Measurements from ENCODE around the gene ARHGEF40.

Gene ARHGEF40

DNA sequence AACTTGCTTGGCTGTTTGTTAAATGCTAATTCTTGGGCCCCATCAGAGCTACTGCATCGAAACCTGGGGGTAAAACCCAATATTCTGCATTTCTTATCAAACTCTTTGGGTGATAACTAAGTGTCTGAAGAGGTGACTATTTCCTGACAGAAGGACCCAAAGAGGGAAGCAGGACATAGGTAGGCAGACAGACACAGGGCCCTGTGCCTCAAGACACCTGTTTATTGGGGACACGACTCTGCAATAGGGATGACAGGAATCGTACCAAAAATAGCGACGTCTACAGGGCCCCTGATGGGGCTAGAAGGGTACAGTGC lies 19.7 kb downstream of the ARHGEF40 start:
- TF ChIP-seq, protein P1, sequence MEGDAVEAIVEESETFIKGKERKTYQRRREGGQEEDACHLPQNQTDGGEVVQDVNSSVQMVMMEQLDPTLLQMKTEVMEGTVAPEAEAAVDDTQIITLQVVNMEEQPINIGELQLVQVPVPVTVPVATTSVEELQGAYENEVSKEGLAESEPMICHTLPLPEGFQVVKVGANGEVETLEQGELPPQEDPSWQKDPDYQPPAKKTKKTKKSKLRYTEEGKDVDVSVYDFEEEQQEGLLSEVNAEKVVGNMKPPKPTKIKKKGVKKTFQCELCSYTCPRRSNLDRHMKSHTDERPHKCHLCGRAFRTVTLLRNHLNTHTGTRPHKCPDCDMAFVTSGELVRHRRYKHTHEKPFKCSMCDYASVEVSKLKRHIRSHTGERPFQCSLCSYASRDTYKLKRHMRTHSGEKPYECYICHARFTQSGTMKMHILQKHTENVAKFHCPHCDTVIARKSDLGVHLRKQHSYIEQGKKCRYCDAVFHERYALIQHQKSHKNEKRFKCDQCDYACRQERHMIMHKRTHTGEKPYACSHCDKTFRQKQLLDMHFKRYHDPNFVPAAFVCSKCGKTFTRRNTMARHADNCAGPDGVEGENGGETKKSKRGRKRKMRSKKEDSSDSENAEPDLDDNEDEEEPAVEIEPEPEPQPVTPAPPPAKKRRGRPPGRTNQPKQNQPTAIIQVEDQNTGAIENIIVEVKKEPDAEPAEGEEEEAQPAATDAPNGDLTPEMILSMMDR (IDR thresholded peaks at IDR 0.05; ENCODE audit: low read depth, low read length, missing control alignments) = no peak
- no peak for DNase-seq
- Histone ChIP-seq H3K4me3 (ENCODE audit: low read depth, low read length) (no peak overlapping the region), H3K27ac (no peak overlapping the region), H3K36me3 (replicated peaks) (peaks cover 25% of the 10 kb centered on the region), H3K27me3 (replicated peaks) (no peaks in the 10 kb centered on the region)
- in situ Hi-C loops (cut with HindIII; ENCODE audit: low pct_ligation_motif_present, low sequenced_read_pairs) = no loop called here

DNA sequence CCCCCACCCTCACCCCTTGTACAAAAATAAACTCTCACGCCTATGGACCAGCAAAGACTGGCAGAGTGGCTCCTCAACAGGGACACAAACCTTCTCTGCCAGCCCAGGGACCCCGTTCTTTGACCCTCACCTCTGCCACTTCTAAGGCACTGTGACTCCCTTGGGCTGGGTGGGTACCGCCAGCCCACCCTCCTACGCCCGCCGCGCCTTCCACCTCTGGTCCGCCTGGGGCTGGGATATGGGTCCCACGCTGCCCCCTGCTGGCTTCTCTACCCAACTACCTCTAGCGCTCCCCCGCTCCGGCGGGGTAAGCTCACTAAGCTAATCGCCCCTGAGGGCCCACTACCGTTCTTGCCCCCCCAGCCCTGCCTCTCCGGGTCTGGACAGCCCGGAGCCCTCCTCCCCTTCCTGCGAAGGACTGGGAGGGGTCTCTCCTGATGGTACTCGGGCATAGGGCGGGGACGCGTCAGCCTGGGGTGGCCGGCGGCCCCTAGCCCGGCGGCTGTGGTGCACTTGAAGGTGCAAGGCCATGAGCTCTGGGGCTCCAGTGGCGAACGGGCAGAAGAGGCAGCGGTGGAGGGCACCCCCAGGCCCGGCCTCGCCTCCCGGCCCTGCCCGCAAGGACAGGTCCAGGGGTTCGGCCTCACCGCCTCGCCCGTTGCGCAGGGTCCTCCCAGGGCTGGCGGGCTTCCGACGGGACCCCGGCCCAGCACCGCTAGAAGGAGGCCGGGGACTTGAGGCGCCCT lies 20.3 kb downstream of the ARHGEF40 start:
- peaks cover 20% of the 10 kb centered on the region for H3K36me3 ChIP-seq (replicated peaks)
- TF ChIP-seq, protein P1 (IDR thresholded peaks at IDR 0.05; ENCODE audit: low read depth, low read length, missing control alignments) = peak; percentile 75
- H3K4me3 ChIP-seq (ENCODE audit: low read depth, low read length) = no peak overlapping the region
- no peak for DNase-seq
- H3K27ac ChIP-seq = no peak overlapping the region
- no peaks in the 10 kb centered on the region for H3K27me3 ChIP-seq (replicated peaks)
- in situ Hi-C loops (cut with HindIII; ENCODE audit: low pct_ligation_motif_present, low sequenced_read_pairs) = no loop called here

DNA sequence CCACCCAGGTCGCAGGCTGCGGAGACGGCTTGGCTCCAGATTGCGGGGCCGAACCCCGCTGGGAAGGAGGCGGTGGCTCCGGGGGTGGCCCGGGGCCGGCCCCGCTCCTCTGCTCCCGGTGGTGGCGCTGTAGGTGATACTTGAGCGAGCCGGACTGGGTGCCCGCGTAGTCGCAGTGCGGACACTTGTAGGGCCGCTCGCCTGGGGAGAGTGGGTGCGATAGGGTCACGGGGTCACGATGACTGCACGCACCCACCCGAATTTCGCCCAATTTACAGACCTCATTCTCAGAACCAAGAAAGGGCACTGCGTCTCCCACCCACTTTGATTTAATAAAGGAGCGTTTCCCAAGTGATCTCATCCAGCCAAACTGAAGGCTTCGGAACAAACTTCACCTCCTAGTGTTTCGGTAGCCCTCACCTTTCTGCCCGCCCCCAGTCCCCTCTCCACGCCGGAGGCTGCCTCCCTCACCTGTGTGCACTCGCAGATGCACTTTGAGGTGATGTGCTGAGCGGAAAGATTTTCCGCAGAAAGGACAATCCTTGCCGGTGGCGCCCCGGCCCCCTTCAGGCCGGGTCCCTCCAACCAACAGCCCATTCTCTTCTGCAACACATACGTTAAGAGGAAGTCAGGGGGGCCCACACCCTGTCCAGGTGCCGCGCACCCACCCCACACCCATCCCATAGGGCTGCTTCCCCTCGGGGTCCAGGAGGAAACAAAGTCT lies 21.0 kb downstream of the ARHGEF40 start:
- no peak overlapping the region for H3K4me3 ChIP-seq (ENCODE audit: low read depth, low read length)
- no peak overlapping the region for H3K27ac ChIP-seq
- TF ChIP-seq, protein P1 (IDR thresholded peaks at IDR 0.05; ENCODE audit: low read depth, low read length, missing control alignments) = peak; percentile 14
- H3K36me3 ChIP-seq (replicated peaks) = peaks cover 12% of the 10 kb centered on the region
- in situ Hi-C loops (cut with HindIII; ENCODE audit: low pct_ligation_motif_present, low sequenced_read_pairs) = no loop called here
- no peaks in the 10 kb centered on the region for H3K27me3 ChIP-seq (replicated peaks)
- no peak for DNase-seq

DNA sequence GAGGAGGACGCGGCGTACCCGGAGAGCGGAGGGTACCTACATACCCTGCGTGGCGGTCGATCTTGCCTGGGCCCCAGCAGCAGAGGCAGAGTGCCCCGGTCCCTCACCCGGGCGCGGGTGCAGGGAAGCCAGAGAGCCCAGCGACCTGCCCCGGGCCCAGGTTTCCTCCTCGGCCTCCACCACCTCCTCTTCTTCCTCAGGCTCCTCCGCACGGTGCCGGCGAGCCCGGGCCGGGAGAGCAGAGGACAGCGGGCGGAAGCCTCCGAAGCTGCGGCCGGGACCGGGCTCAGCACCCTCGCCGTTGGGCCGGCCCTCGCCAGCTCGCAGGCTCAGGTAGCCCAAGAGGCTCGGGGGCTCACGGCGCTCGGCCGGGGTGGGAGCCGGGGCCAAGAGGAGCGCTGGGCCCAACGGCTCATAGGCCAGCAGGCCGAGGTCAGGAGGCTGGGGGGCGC lies 21.7 kb downstream of the ARHGEF40 start:
- peaks cover 7% of the 10 kb centered on the region for H3K36me3 ChIP-seq (replicated peaks)
- in situ Hi-C loops (cut with HindIII; ENCODE audit: low pct_ligation_motif_present, low sequenced_read_pairs) = no loop called here
- no peak for DNase-seq
- no peak overlapping the region for H3K4me3 ChIP-seq (ENCODE audit: low read depth, low read length)
- no peaks in the 10 kb centered on the region for H3K27me3 ChIP-seq (replicated peaks)
- TF ChIP-seq, protein P1 (IDR thresholded peaks at IDR 0.05; ENCODE audit: low read depth, low read length, missing control alignments) = no peak
- H3K27ac ChIP-seq = no peak overlapping the region

DNA sequence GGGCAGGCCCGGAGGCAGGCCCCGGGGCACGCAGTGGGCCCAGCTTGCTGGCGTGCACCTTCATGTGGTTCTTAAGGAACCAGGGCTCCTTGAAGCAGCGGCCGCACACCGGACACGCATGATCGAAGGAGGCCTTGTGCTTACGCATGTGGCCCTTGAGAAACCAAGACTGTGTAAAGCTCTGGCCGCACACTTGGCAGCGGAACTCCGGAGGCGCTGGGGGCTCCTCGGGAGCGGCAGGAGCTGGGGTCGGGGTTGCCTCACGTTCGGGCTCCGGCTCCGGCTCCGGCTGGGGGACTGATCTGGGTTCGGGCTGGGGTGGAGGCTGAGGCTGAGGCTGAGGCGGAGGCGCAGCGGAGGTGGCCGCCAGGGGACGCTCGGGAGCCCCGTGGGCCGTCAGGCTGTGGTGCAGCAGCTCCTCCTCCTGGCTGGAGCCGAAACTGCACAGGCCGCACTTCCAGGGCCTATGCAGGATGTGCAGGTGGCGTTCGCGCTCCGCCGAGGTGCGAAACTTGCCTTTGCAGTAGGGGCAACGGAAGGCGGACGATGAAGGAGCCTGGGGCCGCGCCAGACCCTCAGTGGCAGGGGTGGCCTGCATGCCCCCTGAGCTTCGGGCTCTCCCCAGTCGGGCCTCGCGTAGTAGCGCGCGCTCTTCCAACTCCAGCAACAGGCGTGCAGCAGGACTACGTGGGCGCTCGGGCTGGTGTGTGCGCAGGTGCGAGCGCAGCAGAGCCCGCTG lies 22.3 kb downstream of the ARHGEF40 start:
- Histone ChIP-seq H3K4me3 (ENCODE audit: low read depth, low read length) (no peak overlapping the region), H3K36me3 (replicated peaks) (peaks cover 7% of the 10 kb centered on the region), H3K27ac (no peak overlapping the region), H3K27me3 (replicated peaks) (no peaks in the 10 kb centered on the region)
- TF ChIP-seq, protein P1 (IDR thresholded peaks at IDR 0.05; ENCODE audit: low read depth, low read length, missing control alignments) = peak; percentile 100
- in situ Hi-C loops (cut with HindIII; ENCODE audit: low pct_ligation_motif_present, low sequenced_read_pairs) = no loop called here
- peak; percentile 61 for DNase-seq

All from brain microvascular endothelial cell (primary cell).